Esophagus muscularis mucosa (tissue), 4 donors: ENCODE results near the gene ERAP2. TPM values are rescaled to one million over a fixed set of nuclear protein-coding genes. Genes with fewer than 3 reads are reported as not detected.

ENCODE experiments used
- DNase-seq: peaks from one replicate; pipeline ENCODE4 v3.0.0-alpha.2; 2017; ENCODE audit errors: extremely low spot score
- H3K27ac ChIP-seq, 4 donors: fragments of 200-600 bp; sonication (generic); replicated peaks in 1 of 4; 1 replicate in 3 of 4; 2 replicates in 1 of 4; pipeline ENCODE4 v1.5.1; 2016 to 2019; ENCODE audit warnings: mild to moderate bottlenecking in 1 of 4
- H3K27me3 ChIP-seq, 4 donors: fragments of 200-600 bp; sonication (generic); one replicate each; pipeline versions ENCODE4 v1.5.1 to v1.6.0; 2016 to 2019
- H3K36me3 ChIP-seq, 4 donors: fragments of 200-600 bp; sonication (generic); one replicate each; pipeline ENCODE4 v1.5.1; 2016 to 2019
- H3K4me1 ChIP-seq, 4 donors: fragments of 200-600 bp; sonication (generic); one replicate each; pipeline ENCODE4 v1.5.1; 2016 to 2019
- H3K4me3 ChIP-seq, 4 donors: fragments of 200-600 bp; sonication (generic); 1 replicate in 2 of 4; 2 replicates in 2 of 4; pipeline ENCODE4 v1.5.1; 2016 to 2019; ENCODE audit warnings: mild to moderate bottlenecking in 4 of 4, moderate library complexity in 1 of 4
- H3K9me3 ChIP-seq, 4 donors: fragments of 200-600 bp; sonication (generic); 1 replicate in 3 of 4; 2 replicates in 1 of 4; pipeline ENCODE4 v1.5.1; 2016 to 2019
- EP300 ChIP-seq: sonication (generic); formaldehyde crosslinking; IDR thresholded peaks from one replicate; pipeline ENCODE4 v1.6.1; 2017; ENCODE audit warnings: antibody characterized with exemption
- POLR2A ChIP-seq: fragments of 450-650 bp; IDR thresholded peaks from one replicate; pipeline ENCODE4 v1.6.1; 2017; ENCODE audit warnings: antibody characterized with exemption, moderate library complexity, mild to moderate bottlenecking, low read depth
- POLR2AphosphoS5 ChIP-seq, 2 donors: sonication (generic); formaldehyde crosslinking; IDR thresholded peaks; one replicate each; pipeline ENCODE4 v1.6.1; 2017; ENCODE audit warnings: antibody characterized with exemption in 2 of 2
- whole genome bisulfite sequencing: methylation state at CpG from one replicate; pipeline ENCODE4 v1.1.5; 2018; 5-methylcytosine and 5-hydroxymethylcytosine counted together
- intact Hi-C: fragments of 100-400 bp; cut with DNase I; formaldehyde crosslinking; loops from one replicate; pipeline ENCODE4 v1.15.1; 2023
- total RNA-seq, 4 donors: library from RNA; depleted of rRNA; stranded (reverse); fragments of >200 nt; gene quantifications; one replicate each; pipeline versions ENCODE4 v1.1.0 to v1.2.1, GENCODE V29; 2016
- TF ChIP-seq, protein P1 (sequence below), 3 experiments: fragments of 200-600 bp in 2 of 3; fragments of 450-650 bp in 1 of 3; sonication (generic) in 2 of 3; IDR thresholded peaks; one replicate each; pipeline ENCODE4 v1.5.1; 2017 to 2019; ENCODE audit warnings: antibody characterized with exemption in 3 of 3, mild to moderate bottlenecking in 2 of 3, moderate library complexity in 1 of 3

ERAP2 gene, protein sequence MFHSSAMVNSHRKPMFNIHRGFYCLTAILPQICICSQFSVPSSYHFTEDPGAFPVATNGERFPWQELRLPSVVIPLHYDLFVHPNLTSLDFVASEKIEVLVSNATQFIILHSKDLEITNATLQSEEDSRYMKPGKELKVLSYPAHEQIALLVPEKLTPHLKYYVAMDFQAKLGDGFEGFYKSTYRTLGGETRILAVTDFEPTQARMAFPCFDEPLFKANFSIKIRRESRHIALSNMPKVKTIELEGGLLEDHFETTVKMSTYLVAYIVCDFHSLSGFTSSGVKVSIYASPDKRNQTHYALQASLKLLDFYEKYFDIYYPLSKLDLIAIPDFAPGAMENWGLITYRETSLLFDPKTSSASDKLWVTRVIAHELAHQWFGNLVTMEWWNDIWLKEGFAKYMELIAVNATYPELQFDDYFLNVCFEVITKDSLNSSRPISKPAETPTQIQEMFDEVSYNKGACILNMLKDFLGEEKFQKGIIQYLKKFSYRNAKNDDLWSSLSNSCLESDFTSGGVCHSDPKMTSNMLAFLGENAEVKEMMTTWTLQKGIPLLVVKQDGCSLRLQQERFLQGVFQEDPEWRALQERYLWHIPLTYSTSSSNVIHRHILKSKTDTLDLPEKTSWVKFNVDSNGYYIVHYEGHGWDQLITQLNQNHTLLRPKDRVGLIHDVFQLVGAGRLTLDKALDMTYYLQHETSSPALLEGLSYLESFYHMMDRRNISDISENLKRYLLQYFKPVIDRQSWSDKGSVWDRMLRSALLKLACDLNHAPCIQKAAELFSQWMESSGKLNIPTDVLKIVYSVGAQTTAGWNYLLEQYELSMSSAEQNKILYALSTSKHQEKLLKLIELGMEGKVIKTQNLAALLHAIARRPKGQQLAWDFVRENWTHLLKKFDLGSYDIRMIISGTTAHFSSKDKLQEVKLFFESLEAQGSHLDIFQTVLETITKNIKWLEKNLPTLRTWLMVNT
- 10 to 100 TPM in 1 of 4 donors, 1 to 10 TPM in 3; 6.6 to 12.3 (median 7.3) TPM for total RNA-seq

DNA sequence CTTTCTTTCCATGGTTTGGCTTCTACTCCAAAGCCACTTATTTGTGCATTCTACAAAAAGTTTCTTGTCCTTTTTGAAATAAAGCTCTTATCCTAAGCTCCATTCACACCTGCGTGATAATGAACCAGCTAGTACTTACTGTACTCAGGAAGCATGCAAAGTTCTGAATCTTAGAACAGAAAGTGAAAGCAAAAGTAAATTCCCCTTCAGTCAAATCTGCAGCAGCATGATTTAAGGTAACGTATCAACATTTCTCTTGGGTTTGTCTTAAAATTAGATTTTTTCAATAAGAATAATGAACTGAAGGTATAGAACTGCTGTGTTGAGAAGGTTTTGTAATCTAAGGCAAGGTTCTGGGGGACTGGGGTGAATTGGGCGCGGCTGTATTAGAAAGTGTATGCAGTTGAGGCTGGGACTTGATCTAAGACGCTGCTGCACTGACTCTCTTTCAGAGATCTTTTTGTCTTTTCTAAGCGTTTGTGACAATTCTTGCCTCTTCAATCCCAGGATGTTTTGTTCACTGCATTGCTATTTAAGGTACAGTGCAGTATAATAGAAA lies at the start of gene ERAP2:
ERAP2 (plus strand) TSS at position 209 of the 559 bp plus-strand sequence. CDS start 3,186 bp downstream, outside the sequence.
- 5% methylated on average over 6 of the region's 6 CpGs for WGBS
- TF ChIP-seq POLR2AphosphoS5 (IDR thresholded peaks at IDR 0.05) (peak in 1 of 2 donors; percentile 35), EP300 (no peak)
- intact Hi-C loops, result loop anchor here (5.0 kb wide), 1 partner anchor 61 kb away; the partner anchor contains the start of gene LNPEP
- Histone ChIP-seq H3K9me3 (no peaks in the 10 kb centered on the region), H3K27me3 (no peaks in the 10 kb centered on the region), H3K27ac (peak within 1 kb of the TSS; percentile 59 to 79 (median 74)), H3K4me1 (peaks cover 7 to 27% (median 24%) of the 10 kb centered on the region in 4 donors), H3K4me3 (peak within 1 kb of the TSS; percentile 64 to 76 (median 69)), H3K36me3 (no peaks in the 10 kb centered on the region)
- DNase-seq, result peak; percentile 79

DNA sequence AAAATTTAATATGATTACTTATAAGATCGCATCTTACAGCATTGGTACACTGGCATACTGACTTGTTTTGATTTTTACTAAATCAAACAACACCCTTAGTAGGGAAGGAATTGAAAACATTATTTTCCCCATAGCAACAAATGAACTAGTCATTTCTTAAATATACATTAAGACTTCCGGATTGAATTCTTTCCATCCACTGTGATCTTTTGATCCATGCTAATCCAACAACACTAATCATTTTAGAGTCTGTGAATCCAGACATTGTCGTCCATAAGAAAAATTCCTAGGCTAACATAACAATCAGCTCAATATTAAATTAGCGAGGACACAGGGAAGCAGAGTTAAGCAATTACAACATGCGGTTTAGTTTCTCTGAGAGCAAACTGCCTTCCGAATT lies 47.0 kb upstream of the ERAP2 start:
- intact Hi-C loops, result no loop called here
- no peak overlapping the region for H3K4me3 ChIP-seq
- H3K4me1 ChIP-seq, result no peaks in the 10 kb centered on the region
- no peaks in the 10 kb centered on the region for H3K36me3 ChIP-seq
- H3K9me3 ChIP-seq, result no peaks in the 10 kb centered on the region
- TF ChIP-seq, protein P1, sequence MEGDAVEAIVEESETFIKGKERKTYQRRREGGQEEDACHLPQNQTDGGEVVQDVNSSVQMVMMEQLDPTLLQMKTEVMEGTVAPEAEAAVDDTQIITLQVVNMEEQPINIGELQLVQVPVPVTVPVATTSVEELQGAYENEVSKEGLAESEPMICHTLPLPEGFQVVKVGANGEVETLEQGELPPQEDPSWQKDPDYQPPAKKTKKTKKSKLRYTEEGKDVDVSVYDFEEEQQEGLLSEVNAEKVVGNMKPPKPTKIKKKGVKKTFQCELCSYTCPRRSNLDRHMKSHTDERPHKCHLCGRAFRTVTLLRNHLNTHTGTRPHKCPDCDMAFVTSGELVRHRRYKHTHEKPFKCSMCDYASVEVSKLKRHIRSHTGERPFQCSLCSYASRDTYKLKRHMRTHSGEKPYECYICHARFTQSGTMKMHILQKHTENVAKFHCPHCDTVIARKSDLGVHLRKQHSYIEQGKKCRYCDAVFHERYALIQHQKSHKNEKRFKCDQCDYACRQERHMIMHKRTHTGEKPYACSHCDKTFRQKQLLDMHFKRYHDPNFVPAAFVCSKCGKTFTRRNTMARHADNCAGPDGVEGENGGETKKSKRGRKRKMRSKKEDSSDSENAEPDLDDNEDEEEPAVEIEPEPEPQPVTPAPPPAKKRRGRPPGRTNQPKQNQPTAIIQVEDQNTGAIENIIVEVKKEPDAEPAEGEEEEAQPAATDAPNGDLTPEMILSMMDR (IDR thresholded peaks at IDR 0.05), result no peak
- TF ChIP-seq POLR2AphosphoS5 (IDR thresholded peaks at IDR 0.05) (no peak), EP300 (no peak), POLR2A (no peak)
- no peak for DNase-seq
- H3K27me3 ChIP-seq, result no peaks in the 10 kb centered on the region
- H3K27ac ChIP-seq, result no peak overlapping the region
- 61% methylated on average over 6 of the region's 6 CpGs for WGBS

DNA sequence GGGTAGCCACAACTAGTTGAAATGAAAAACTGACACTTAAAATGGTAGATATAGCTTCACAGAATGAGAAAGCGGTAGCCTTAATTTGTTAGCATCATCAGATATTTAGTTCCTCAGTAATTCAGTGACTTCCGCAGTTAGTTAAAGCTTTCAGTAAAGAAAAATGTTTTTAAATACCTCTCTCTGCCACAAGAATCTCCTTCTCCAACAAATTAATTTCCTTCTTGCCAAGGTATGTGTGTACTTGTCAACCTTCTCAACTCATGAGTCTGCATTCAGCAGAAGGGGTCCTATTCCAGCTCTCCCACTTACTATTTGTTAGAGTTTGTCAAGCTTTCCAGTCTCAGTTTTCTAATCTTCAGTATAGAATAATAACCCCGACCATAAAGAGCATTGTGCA lies 42.3 kb upstream of the ERAP2 start:
- no peak overlapping the region for H3K4me3 ChIP-seq

DNA sequence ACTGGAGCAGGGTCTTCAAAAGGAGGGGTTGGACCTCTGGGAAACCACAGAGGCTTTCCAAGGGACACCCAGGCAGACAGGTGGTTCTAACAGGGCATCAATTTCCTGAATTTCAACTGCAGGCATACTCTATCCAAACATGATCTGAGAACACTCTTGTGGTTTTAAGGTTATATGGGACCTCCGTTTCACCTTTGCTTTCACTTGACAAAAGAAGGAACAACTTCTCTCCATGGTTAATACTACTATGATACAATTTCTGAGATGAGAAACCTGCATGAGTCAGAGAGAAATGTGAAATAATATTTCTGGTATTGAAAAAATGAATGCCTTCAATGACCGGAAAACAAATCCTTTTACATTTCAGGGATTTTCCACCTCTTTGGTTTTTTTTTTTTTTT lies 40.5 kb upstream of the ERAP2 start:
- intact Hi-C loops, result no loop called here
- H3K27me3 ChIP-seq, result no peaks in the 10 kb centered on the region
- DNase-seq, result no peak
- 77% methylated on average over 2 of the region's 2 CpGs for WGBS
- H3K27ac ChIP-seq, result no peak overlapping the region
- no peaks in the 10 kb centered on the region for H3K9me3 ChIP-seq
- H3K4me1 ChIP-seq, result no peaks in the 10 kb centered on the region
- no peaks in the 10 kb centered on the region for H3K36me3 ChIP-seq
- TF ChIP-seq POLR2AphosphoS5 (IDR thresholded peaks at IDR 0.05) (no peak), POLR2A (no peak), EP300 (no peak)
- TF ChIP-seq, protein P1 (IDR thresholded peaks at IDR 0.05), result no peak
- no peak overlapping the region for H3K4me3 ChIP-seq

More for the DNA sequence above, 42.3 kb upstream of the ERAP2 start:
- intact Hi-C loops, result no loop called here
- Histone ChIP-seq H3K27ac (no peak overlapping the region), H3K9me3 (no peaks in the 10 kb centered on the region), H3K36me3 (no peaks in the 10 kb centered on the region), H3K4me1 (no peaks in the 10 kb centered on the region), H3K27me3 (no peaks in the 10 kb centered on the region)
- TF ChIP-seq EP300 (no peak), POLR2A (no peak), POLR2AphosphoS5 (IDR thresholded peaks at IDR 0.05) (no peak)
- TF ChIP-seq, protein P1 (IDR thresholded peaks at IDR 0.05), result no peak
- DNase-seq, result no peak
- 94% methylated on average over 3 of the region's 3 CpGs for WGBS
